HepG2 (cell line): ENCODE measurements around the gene RMI2. TPM values are rescaled to one million over a fixed set of nuclear protein-coding genes. Genes with fewer than 3 reads are reported as not detected.

Experiments used
- AKAP8 ChIP-seq: sonication (generic); formaldehyde crosslinking; IDR thresholded peaks from 2 replicates; pipeline ENCODE4 v1.5.1; 2020; ENCODE audit warnings: mild to moderate bottlenecking, missing genetic modification reagents
- CSRNP2 ChIP-seq: sonication (generic); formaldehyde crosslinking; conservative IDR thresholded peaks from 2 replicates; pipeline ENCODE4 v1.8.0; 2022; ENCODE audit warnings: low read depth, missing genetic modification reagents
- DR1 ChIP-seq: sonication (generic); formaldehyde crosslinking; IDR thresholded peaks from 2 replicates; pipeline ENCODE4 v1.8.0; 2021; ENCODE audit warnings: mild to moderate bottlenecking, missing genetic modification reagents, inconsistent platforms
- ETV5 ChIP-seq: IDR thresholded peaks from 2 replicates; pipeline ENCODE4 v1.6.1; 2018; ENCODE audit warnings: missing biosample characterization, missing genetic modification reagents, inconsistent platforms, borderline replicate concordance
- KAT2B ChIP-seq: fragments of 150-350 bp; IDR thresholded peaks from 2 replicates; pipeline ENCODE4 v1.6.1; 2014; ENCODE audit warnings: low read depth, low read length, borderline replicate concordance
- KDM4B ChIP-seq: sonication (generic); formaldehyde crosslinking; IDR thresholded peaks from 2 replicates; pipeline ENCODE4 v1.4.0; 2020; ENCODE audit warnings: missing genetic modification reagents
- PAX8 ChIP-seq: sonication (generic); formaldehyde crosslinking; IDR thresholded peaks from 2 replicates; pipeline ENCODE4 v1.8.0; 2022; ENCODE audit warnings: mild to moderate bottlenecking, missing genetic modification reagents, borderline replicate concordance
- RFXANK ChIP-seq: IDR thresholded peaks from 2 replicates; pipeline ENCODE4 v1.6.1; 2016
- TCF12 ChIP-seq, 2 experiments: fragments of 450-650 bp in 1 of 2; sonication (generic) in 1 of 2; formaldehyde crosslinking in 1 of 2; IDR thresholded peaks; 2 replicates each; pipeline versions ENCODE4 v1.6.1 to v1.8.0; 2017 to 2022; ENCODE audit warnings: antibody characterized with exemption in 1 of 2, mild to moderate bottlenecking in 1 of 2, missing genetic modification reagents in 1 of 2, moderate library complexity in 1 of 2
- TGIF2 ChIP-seq: IDR thresholded peaks from 2 replicates; pipeline ENCODE4 v1.6.1; 2016; ENCODE audit warnings: control low read depth, missing compliant biosample characterization
- ZNF143 ChIP-seq: sonication (generic); formaldehyde crosslinking; IDR thresholded peaks from 2 replicates; pipeline ENCODE4 v1.4.0; 2020; ENCODE audit warnings: missing genetic modification reagents
- ZNF251 ChIP-seq: sonication (generic); formaldehyde crosslinking; IDR thresholded peaks from 2 replicates; pipeline ENCODE4 v1.9.0; 2021; ENCODE audit warnings: mild to moderate bottlenecking, missing genetic modification reagents
- ZNF530 ChIP-seq: sonication (generic); formaldehyde crosslinking; IDR thresholded peaks from 2 replicates; pipeline ENCODE4 v1.5.0; 2020; ENCODE audit warnings: low read depth, mild to moderate bottlenecking, missing genetic modification reagents
- ZNF644 ChIP-seq: IDR thresholded peaks from 2 replicates; pipeline ENCODE4 v1.6.1; 2016; ENCODE audit warnings: low read depth
- ZNF747 ChIP-seq: sonication (generic); formaldehyde crosslinking; IDR thresholded peaks from 2 replicates; pipeline ENCODE4 v1.8.1; 2023; ENCODE audit warnings: missing genetic modification reagents, mild to moderate bottlenecking, borderline replicate concordance
- ZNF761 ChIP-seq: sonication (generic); formaldehyde crosslinking; conservative IDR thresholded peaks from 2 replicates; pipeline ENCODE4 v1.4.0; 2020; ENCODE audit warnings: mild to moderate bottlenecking, missing genetic modification reagents
- ZNF772 ChIP-seq: sonication (generic); formaldehyde crosslinking; IDR thresholded peaks from 2 replicates; pipeline ENCODE4 v1.5.0; 2020; ENCODE audit warnings: mild to moderate bottlenecking, missing genetic modification reagents
- ZNF788 ChIP-seq: sonication (generic); formaldehyde crosslinking; IDR thresholded peaks from 2 replicates; pipeline ENCODE4 v1.5.0; 2020; ENCODE audit warnings: mild to moderate bottlenecking, missing genetic modification reagents, borderline replicate concordance
- polyA plus RNA-seq, 8 experiments: library from polyadenylated mRNA; depleted of rRNA in 3 of 8; stranded (reverse) in 7 of 8; unstranded in 1 of 8; fragments of >200 nt; fragmentation: Illumina TruSeq in 4 of 8; extraction: Trizol in 4 of 8; gene quantifications; 2 replicates each; pipeline versions ENCODE4 v1.2.1 to v1.2.3, GENCODE V29; 2011 to 2016; ENCODE audit warnings: low read depth in 4 of 8, missing spikeins in 1 of 8, mixed read lengths in 1 of 8; ENCODE audit not compliant: insufficient read depth in 1 of 8
- total RNA-seq, 5 experiments: library from RNA; depleted of rRNA; stranded (reverse); fragments of >200 nt; fragmentation: Illumina TruSeq; extraction: Trizol; gene quantifications; 2 replicates each; pipeline ENCODE4 v1.2.3, GENCODE V29; 2016; ENCODE audit warnings: low read depth in 1 of 5
- TF ChIP-seq, protein P1 (sequence below): sonication (generic); formaldehyde crosslinking; conservative IDR thresholded peaks from 2 replicates; pipeline ENCODE4 v1.8.1; 2023; ENCODE audit warnings: missing genetic modification reagents
- TF ChIP-seq, protein P2 (sequence below): fragments of 450-650 bp; IDR thresholded peaks from 2 replicates; pipeline ENCODE4 v1.6.1; 2017
- TF ChIP-seq, protein P3 (sequence below): sonication (generic); formaldehyde crosslinking; IDR thresholded peaks from 2 replicates; pipeline ENCODE4 v1.4.0; 2020; ENCODE audit warnings: mild to moderate bottlenecking, missing genetic modification reagents

Gene RMI2
- total and polyA plus RNA-seq, 2 of the 13 experiments (the other 11 are each of a cell fraction or from before 2014, with no cell fraction given), result 24.5 to 55.7 TPM

- TF ChIP-seq, protein P1, sequence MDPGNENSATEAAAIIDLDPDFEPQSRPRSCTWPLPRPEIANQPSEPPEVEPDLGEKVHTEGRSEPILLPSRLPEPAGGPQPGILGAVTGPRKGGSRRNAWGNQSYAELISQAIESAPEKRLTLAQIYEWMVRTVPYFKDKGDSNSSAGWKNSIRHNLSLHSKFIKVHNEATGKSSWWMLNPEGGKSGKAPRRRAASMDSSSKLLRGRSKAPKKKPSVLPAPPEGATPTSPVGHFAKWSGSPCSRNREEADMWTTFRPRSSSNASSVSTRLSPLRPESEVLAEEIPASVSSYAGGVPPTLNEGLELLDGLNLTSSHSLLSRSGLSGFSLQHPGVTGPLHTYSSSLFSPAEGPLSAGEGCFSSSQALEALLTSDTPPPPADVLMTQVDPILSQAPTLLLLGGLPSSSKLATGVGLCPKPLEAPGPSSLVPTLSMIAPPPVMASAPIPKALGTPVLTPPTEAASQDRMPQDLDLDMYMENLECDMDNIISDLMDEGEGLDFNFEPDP, result no peak
- no peak for TF ChIP-seq ZNF761 (CRISPR knock-in tag)
- TF ChIP-seq PAX8 (CRISPR knock-in tag), result no peak
- TF ChIP-seq ZNF772, result no peak
- TF ChIP-seq, protein P2, sequence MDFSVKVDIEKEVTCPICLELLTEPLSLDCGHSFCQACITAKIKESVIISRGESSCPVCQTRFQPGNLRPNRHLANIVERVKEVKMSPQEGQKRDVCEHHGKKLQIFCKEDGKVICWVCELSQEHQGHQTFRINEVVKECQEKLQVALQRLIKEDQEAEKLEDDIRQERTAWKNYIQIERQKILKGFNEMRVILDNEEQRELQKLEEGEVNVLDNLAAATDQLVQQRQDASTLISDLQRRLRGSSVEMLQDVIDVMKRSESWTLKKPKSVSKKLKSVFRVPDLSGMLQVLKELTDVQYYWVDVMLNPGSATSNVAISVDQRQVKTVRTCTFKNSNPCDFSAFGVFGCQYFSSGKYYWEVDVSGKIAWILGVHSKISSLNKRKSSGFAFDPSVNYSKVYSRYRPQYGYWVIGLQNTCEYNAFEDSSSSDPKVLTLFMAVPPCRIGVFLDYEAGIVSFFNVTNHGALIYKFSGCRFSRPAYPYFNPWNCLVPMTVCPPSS, result no peak
- no peak for TF ChIP-seq CSRNP2 (CRISPR knock-in tag)
- no peak for TF ChIP-seq ZNF530 (CRISPR knock-in tag)
- TF ChIP-seq ZNF251 (CRISPR knock-in tag), result no peak
- no peak for TF ChIP-seq TGIF2 (CRISPR knock-in tag)
- no peak for TF ChIP-seq AKAP8 (CRISPR knock-in tag)
- no peak for TF ChIP-seq KAT2B
- TF ChIP-seq ZNF788 (CRISPR knock-in tag), result no peak; the same call in 1 of the 2 replicates
- no peak for TF ChIP-seq DR1
- TF ChIP-seq ZNF644 (CRISPR knock-in tag), result no peak
- TF ChIP-seq ZNF143 (CRISPR knock-in tag), result no peak
- 0 out of 2 replicates have a peak, but pooled peaks have one; percentile 7 for TF ChIP-seq KDM4B (CRISPR knock-in tag)
- TF ChIP-seq TCF12 (IDR thresholded peaks at IDR 0.05), result no peak
- no peak for TF ChIP-seq TCF12 (CRISPR knock-in tag; IDR thresholded peaks at IDR 0.05)
- TF ChIP-seq ZNF747 (CRISPR knock-in tag), result no peak
- TF ChIP-seq, protein P3, sequence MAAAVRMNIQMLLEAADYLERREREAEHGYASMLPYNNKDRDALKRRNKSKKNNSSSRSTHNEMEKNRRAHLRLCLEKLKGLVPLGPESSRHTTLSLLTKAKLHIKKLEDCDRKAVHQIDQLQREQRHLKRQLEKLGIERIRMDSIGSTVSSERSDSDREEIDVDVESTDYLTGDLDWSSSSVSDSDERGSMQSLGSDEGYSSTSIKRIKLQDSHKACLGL (CRISPR knock-in tag), result peak; percentile 57
- TF ChIP-seq ETV5, result no peak
- TF ChIP-seq RFXANK (CRISPR knock-in tag), result no peak
Measured at GRCh38 chr16:11384956-11385586, 39.8 kb downstream of the RMI2 start (continued).
